GM19372 (cell line): ENCODE measurements around the gene LMAN1.

Source experiments
- ATAC-seq: cut with Tn5 transposase; IDR thresholded peaks from one replicate; pipeline ENCODE4 v1.9.1; 2021; ENCODE audit warnings: mild to moderate bottlenecking, low read depth, moderate library complexity; ENCODE audit not compliant: unreplicated experiment

LMAN1 gene

GRCh38 chr18:59372975-59373374 is 13.9 kb upstream of the LMAN1 start:
- ATAC-seq, result no peak

- no peak for ATAC-seq
Measured at GRCh38 chr18:59360381-59360780, 1.3 kb upstream of the LMAN1 start.

- peak; percentile 8 for ATAC-seq
Measured at GRCh38 chr18:59359576-59359952, 499 bp upstream of the LMAN1 start.

DNA sequence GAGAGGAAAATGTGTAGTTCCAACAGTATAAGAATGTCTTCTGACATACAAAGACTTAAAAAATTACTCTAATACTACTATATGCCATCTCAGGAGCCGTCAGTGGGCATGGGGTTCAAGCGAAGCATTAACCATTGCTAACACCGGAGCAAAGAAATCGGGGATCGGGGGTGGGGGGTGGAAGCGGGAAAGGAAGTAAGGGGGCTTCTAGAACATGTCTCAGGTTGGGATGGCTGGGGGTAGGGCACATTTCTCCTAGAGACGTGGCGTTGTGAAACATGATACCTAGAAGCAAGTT is 702 bp downstream of the LMAN1 start:
- no peak for ATAC-seq

GRCh38 chr18:59357928-59358327 is 1.1 kb downstream of the LMAN1 start:
- ATAC-seq, result no peak

DNA sequence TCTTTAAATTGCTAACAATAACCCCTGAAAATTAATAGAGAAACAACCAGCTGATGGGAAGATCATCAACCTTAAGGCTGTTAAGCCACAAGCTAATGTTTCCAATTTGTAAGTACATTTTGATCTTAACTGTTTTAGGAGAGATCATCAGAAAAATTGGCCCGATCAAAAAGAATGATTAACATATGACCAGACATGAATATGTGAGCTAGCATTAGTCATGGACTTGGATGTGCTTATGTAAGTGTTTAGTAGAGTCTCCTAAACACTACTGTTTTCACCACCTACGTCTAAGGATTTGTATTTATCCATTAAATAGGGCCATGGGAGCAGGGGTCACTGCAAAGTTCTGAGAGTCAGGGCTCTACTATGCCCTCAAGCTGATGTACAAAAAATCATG is 4.3 kb downstream of the LMAN1 start:
- ATAC-seq, result no peak

DNA sequence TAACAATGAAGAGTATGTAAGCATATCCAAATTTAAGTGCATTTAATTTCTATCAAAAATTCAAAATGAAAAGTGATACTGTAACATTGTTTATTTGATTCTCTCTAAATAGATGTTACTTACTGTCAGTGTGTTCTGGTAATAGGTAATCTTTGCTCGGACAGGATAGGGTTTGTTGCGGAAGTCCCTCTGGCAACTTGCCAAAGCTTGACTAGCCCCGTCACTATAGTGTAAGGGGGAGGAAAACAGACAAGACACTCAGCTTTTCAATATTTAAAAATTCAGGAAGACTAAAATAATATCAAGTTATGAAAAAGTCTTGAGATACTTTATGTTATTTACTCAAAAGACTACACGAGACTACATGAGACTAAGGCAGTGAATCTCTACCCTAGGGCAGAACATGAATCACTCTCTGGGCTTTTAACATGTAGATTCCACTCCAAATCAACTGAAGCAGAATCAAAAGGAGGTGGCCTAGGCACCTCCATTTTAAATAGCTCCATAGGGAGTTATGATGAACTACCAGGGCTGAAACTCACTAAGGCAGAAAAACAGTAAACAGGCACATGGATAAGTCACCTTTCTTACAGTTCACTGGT is 5.9 kb downstream of the LMAN1 start:
- ATAC-seq, result no peak

GRCh38 chr18:59352250-59352855 is 6.7 kb downstream of the LMAN1 start:
- no peak for ATAC-seq

DNA sequence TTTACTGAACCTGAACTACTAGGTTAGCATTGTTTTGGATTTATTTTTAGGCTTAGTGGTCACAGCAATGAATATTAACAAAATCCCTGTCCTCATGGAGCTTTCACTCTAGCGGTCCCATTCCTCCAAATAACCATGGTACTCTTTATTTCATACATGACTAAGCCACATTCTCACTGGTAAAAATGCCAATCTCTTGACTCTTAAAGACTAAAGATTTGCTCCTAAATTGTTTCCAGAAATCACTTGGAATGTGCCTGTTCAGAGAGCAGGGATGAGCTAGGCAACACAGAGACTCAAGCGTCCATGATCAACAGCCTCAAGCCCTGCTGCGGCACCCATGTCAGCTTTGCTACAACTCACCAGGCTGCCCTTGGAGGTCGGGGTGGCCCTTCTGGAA is 13.5 kb downstream of the LMAN1 start:
- ATAC-seq, result no peak

DNA sequence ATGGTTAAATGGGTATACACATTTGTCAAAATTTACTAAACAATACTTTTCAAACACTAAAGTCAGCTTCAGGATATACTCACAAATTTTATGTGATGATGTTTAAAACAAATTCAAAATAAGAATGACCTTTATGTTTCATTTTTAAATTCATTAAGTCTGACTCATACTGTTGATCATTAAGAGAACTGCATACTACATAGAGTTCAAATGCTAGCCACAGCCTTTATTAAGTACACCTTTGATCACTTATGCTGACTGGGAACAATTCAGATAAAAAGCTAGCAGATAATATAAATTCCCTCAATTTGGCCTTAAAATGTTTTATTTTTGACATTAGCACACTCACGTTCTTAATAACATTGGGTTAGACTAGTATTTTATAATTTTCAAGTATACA is 14.1 kb downstream of the LMAN1 start:
- ATAC-seq, result no peak

- no peak for ATAC-seq
Measured at GRCh38 chr18:59343926-59344325, 15.1 kb downstream of the LMAN1 start.

- ATAC-seq, result no peak
Measured at GRCh38 chr18:59340817-59341216, 18.2 kb downstream of the LMAN1 start.

DNA sequence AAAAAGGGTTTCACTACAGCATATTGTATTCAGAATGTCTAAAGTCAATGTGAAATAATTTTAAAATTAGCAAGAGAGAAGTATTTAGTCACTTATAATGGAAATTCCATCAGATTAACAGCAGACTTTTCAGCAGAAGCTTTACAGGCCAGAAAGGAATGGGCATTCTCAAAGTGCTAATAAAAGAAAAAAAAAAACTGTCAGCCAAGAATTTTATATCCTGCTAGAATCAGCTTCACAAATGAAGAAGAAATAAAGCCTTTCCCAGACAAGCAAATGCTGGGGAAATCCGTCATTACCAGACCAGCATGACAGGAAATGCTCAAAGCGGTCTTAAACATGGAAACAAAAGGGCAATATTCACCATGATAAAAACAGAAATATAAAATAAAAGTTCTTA is 18.8 kb downstream of the LMAN1 start:
- ATAC-seq, result no peak

- no peak for ATAC-seq
Measured at GRCh38 chr18:59332986-59333385, 26.1 kb downstream of the LMAN1 start.

GRCh38 chr18:59328683-59329082 is 30.4 kb downstream of the LMAN1 start:
- ATAC-seq, result no peak

DNA sequence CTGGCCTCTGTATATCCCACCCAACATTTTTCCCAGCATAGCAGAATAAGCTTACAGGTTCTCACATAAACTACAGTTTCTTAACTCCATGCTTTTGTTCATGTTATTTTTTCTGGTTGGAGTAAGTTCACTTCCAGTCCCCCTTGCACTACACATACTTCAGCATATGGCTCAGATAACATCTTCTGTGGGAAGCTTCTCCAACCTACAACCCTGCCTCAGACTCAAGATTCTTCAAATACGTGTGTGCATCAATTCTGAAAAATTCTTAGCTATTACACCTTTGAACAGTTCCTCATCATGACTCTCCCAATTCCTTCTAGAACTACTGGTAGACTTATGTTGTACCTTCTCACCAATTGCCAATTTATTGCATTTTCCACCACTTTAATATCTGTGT is 33.1 kb downstream of the LMAN1 start:
- no peak for ATAC-seq

GRCh38 chr18:59324623-59324971 is 34.5 kb downstream of the LMAN1 start:
- ATAC-seq, result no peak

DNA sequence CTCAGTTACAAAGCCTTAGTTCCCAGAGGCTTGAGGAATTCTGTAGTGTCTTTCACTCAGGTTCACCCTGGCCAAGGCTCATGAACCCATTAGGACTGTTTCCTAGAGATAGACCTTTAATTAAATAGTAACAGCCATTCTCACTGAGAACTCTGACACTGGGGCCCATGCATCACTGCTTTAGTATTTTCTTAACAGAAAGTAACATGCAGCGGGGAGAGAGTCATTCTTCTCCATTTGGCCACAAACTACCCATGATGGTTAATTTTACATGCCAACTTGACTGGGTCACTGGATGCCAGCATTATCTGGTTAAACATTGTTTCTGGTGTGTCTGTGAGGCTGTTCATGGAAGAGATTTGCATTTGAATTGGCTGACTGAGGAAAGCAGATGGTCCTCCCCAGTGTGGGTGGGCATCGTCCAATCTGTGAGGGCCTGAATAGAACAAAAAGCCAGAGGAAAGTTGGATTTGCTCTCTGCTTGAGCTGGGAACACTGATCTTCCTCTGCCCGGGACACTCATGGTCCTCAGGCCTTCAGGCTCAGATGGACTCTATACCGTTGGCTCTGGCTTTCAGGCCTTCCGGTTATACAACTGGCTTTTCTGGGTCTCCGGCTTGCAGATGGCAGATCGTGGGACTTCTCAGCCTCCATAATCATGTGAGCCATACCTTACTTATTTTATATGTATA is 35.0 kb downstream of the LMAN1 start:
- ATAC-seq, result no peak

- no peak for ATAC-seq
Measured at GRCh38 chr18:59318460-59319050, 40.5 kb downstream of the LMAN1 start, which contains the start of gene CPLX4. Gene CPLX4 (minus strand): TSS chr18:59318649. CDS start chr18:59318462, 187 bp downstream.

DNA sequence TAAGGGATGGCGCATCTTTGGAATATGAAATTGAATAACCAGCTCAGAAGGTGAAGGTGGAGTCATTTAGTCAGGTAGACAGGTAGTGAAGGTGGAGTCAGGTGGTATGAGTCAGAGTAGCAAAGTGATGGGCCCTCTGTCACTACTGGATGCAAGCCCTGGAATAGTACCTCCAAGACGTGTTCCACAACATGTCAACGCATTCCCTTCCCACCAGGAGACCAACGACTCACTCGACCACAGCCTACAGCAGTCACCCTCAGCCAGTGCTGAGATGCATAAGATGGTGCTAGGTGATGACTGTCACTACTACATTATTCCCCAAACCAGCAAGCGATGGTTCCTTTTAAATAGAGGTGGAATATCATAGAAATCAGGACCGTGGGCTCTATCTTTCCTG is 47.4 kb downstream of the LMAN1 start:
- no peak for ATAC-seq

DNA sequence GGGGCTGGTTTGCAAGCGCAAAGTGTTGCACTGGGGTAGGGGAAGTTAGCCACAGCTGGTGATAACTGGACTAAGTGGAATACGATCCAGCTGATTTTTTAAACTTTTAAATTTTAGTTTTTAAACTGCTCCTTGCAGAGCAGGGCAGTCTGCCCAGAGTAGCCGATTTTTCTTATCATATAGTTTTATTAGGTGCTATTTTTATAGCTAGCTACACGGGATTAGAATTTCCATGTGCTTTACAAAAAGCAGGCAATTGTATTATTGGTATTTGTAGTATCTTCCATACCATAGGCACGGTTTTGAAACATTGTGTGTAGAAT is 50.2 kb downstream of the LMAN1 start:
- ATAC-seq, result no peak
